C1 segment of cervical spinal cord (tissue), 14 donors: Measurements from ENCODE around the gene HVCN1.

Experiments
- DNase-seq, 14 donors: peaks; one replicate each; lab custom pipeline; 2025; lab: John Stamatoyannopoulos, UW

HVCN1 gene

DNA sequence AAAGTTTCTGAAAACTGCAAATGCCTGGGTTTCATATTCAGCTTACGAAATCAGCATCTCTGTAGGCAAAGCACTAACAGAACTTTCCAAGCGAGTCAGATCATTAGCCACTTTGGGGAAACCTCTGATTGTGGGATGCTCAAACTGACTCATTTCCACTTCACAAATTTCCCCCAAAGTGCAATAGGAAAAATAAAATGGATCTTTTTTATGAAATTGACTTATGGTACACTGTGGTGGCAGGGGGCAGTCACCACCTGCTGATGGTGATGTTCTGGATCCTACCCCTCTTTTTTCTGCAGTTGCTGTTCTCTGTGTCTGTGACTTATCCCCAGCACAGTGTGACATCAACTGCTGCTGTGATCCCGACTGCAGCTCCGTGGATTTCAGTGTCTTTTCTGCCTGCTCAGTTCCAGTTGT lies 69.4 kb downstream of the HVCN1 start:
- DNase-seq: no peak

DNA sequence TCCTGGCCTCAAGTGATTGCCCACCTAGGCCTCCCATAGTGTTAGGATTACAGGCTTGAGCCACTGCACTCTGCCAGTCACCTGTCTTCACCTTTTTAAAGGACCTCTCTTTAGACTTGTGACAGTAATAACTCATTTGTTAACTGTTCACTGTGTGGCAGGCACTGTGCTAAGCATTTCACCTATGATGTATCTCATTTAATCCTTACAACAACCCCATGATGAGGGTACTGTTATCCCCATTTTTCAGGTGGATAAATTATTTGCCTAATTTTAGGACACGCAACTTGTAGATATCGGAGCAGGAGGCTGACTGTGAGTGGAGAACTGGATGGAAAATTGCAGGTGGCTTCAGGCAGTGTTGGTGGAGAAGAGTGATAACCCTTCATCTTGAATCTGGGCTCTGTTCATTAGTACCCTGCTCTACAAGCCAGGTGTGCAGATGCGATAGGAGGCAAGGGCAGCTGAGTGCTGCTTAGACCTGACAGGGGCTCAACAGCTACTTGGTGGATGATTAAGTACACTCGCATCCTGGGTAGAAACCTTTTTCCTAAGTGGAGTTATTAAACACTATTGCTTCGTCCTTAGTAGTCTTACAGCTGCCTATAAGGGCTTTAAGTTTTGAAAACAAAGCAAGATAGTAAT lies 72.3 kb downstream of the HVCN1 start:
- no peak for DNase-seq

DNA sequence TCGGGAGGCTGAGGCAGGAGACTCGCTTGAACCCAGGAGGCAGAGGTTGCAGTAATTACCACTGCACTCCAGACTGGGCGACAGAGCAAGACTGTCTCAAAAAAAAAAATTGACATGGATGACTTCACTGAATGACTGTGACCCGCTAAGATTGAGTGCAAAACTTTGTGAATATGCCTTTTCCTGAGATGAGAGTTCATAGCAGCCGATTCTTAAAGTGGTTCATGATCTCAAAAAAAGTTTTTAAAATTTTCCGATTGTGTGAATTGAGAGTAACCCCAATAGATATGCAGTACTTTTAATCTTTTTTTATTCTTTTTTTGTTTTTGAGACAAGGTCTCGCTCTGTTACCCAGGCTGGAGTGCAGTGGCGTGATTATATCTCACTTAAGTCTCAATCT lies 73.7 kb downstream of the HVCN1 start:
- DNase-seq: no peak

DNA sequence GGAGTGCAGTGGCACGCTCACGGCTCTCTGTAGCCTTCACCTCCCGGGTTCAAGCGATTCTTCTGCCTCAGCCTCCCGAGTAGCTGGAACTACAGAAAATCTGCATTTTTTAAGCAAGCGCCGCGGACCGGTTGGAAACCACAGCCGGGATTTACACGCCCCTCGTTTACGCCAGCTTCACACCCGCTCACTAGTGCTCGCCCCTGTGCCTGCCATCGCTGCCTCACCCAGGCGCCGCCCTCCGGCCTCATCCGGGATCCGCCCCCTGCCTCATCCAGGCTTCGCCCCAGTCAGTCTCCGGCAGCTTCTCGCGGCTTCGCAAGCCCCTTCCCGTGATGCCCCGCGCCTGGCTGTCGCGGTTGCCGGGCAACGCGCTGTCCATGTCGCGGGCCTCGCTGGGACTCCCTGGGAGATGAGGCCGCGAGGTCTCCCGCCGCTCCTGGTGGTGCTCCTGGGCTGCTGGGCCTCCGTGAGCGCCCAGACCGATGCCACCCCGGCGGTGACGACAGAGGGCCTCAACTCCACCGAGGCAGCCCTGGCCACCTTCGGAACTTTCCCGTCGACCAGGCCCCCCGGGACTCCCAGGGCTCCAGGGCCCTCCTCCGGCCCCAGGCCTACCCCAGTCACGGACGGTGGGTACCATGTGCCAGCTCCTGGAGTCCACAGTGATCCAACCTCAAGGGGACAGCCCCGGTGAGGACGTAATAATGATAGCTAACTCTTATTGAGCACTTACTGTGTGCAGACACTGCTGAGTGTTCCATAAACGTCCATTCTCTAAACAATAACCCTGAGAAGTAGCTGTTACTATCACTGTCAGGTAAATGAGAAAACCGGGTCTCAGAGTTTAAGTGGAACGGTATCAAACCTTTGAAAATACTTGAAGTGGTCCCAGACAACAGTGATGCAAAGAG lies 74.9 kb downstream of the HVCN1 start, which contains the start of gene TCTN1:
Gene TCTN1, plus strand, starts transcription at position 359 of the 914 bp plus-strand sequence. Its CDS starts 54 bp downstream, at position 413.
- peak; percentile 75 to 98 (median 95) for DNase-seq

DNA sequence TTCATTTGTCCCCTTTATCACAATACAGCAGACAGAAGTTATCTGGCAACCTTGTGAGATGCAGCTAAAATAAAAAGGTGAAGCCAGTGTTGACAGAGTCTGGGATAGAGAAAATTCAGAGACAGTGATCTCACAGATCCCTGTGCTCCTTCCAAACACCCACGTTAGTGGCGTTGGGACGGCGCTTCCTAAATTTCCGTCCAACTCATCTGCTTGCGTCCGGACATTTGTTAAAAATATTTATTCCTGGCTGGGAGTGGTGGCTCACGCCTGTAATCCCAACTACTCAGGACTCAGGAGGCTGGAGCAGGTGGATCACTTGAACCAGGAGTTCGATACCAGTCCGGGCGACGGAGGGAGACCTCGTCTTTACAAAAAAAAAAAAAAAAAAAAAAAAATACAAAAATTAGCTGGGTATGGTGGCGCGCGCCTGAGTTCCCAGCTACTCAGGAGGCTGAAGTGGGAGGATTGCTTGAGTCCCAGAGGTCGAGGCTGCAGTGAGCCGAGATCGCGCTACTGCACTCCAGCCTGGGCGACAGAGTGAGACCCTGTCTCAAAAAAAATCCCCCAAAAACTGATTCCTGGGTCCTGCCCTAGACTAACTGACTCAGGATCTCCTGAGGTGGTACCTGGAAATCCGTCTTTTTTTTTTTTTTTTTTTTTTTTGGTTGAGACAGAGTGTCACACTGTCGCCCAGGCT lies 75.7 kb downstream of the HVCN1 start:
- DNase-seq: no peak

DNA sequence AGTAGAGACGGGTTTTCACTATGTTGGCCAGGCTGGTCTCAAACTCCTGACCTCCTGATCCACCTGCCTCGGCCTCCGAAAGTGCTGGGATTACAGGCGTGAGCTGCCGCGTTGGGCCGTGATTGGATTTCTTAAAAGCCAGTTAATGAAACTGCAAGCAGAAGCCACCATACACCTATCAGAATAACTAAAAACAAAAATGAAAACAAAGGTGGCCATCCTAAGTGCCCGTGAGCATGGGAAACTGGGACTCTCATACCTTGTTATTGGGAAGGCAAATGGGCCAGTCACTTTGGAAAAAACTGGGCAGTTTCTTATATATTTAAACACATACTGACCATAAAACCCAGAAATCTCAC lies 82.7 kb downstream of the HVCN1 start:
- DNase-seq: no peak

DNA sequence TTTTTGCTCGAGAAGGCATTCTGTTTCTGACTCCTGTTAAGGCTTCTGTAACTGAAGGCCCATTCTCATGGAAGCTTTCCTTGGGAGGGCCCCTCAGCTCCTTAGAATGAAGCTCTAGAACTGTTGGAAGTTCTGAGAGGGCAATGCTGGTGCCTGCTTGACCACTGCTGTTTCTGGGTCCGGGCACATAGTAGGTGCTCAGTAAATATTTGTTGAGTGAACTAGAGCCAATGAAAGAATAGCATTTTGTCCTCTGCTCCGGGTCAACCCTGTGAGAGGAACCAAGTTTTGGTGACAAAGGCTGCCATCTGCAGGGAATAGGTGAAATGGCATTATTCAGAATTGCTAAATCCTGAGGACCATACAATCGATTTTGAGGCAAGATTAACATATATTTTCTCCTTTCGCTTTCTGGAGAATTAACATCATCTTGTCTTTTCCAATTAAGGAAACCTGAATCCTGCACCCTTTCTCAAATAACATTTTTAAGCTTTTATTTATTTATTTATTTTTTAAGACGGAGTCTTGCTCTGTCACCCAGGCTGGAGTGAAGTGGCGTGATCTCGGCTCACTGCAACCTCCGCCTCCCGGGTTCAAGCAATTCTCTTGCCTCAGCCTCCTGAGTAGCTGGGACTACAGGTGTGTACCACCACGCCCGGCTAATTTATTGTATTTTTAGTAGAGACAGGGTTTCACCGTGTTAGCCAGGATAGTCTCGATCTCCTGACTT lies 86.7 kb downstream of the HVCN1 start:
- peak in 2 of 14 donors; percentile 1 to 8 for DNase-seq

DNA sequence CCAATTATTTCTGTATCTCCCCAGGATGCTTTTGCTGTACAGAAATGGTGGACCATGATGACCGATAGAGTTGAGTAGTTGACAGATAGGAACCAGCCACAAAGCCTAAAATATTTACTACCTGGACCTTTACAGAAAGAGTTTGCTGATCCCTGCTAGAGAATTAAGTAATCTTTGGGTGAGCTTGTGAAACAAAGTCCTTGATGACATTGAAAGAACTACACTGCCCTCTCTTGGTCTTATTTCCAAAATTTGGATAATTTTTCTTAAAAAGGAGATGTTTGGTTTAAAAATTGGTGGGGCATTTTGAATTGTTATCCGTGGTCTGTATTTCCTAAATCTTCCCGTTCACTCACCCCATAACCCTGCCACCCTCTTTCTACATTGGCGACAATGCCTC lies 88.7 kb downstream of the HVCN1 start:
- peak in 1 of 14 donors; percentile 1 for DNase-seq

DNA sequence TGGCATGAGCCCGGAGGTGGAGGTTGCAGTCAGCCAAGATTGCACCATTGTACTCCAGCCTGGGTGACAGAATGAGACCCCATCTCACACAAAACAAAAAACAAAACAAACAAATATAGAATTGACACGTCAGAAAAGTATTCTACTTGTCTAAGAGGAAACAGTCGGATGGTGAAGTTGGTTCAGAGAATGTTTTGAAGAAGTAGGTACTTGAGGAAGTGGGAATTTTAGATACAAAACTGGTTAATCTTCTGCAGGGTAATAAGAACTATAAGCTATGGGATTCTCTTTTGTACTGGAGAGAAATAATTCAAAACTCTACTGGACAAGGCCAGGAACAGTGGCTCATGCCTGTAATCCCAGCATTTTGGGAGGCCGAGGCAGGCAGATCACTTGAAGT lies 89.6 kb downstream of the HVCN1 start:
- no peak for DNase-seq
